GM23338 (cell line): Measurements from ENCODE around the gene SPINK6. TPM values are rescaled to one million over a fixed set of nuclear protein-coding genes. Genes with fewer than 3 reads are reported as not detected.

Experiments used
- polyA plus RNA-seq: library from polyadenylated mRNA; unstranded; fragments of >200 nt; fragmentation: Nextera tagmentation; extraction: Ambion mirVana; gene quantifications from 2 replicates; pipeline ENCODE4 v1.2.1, GENCODE V29; 2016
- small RNA-seq: library from RNA; depleted of rRNA; stranded (forward); fragments of <200 nt; gene quantifications from one replicate; pipeline ENCODE3, GENCODE V24; 2014; ENCODE audit warnings: low replicate concordance
- total RNA-seq: library from RNA; depleted of rRNA; stranded (reverse); fragments of >200 nt; shearing (Covaris generic); gene quantifications from 2 replicates; pipeline ENCODE4 v1.2.3, GENCODE V29; 2014; rRNA removed

The SPINK6 gene
- total and polyA plus RNA-seq, 2 experiments from 2014 or later, result 0.53 TPM; not detected in 1

Small RNAs within 50 kb of the gene (small RNA-seq; reads per million reads assigned to genes)
- gene HMGN1P16, result not detected

Other genes with a start within 250 kb of the SPINK6 start
- 1.5 and 4.5 TPM in 2 replicates for gene SPINK5, start 139.1 kb upstream of the SPINK6 start, total RNA-seq
- gene SPINK5, start 139.1 kb upstream of the SPINK6 start, polyA plus RNA-seq, result 6.9 and 8.8 TPM in 2 replicates
- gene SPINK14, start 34.5 kb upstream of the SPINK6 start, total RNA-seq, result not detected in 2 replicates
- not detected in 2 replicates for gene SPINK14, start 34.5 kb upstream of the SPINK6 start, polyA plus RNA-seq
- not detected in 2 replicates for gene MARCOL, start 35.5 kb downstream of the SPINK6 start, total RNA-seq
- gene MARCOL, start 35.5 kb downstream of the SPINK6 start, polyA plus RNA-seq, result not detected in 2 replicates
- gene SPINK13, start 65.8 kb downstream of the SPINK6 start, total RNA-seq, result not detected in 2 replicates
- 0.49 TPM in 1 of 2 replicates, not detected in the other for gene SPINK13, start 65.8 kb downstream of the SPINK6 start, polyA plus RNA-seq
- not detected in 2 replicates for gene SPINK7, start 109.4 kb downstream of the SPINK6 start, total RNA-seq
- not detected in 2 replicates for gene SPINK7, start 109.4 kb downstream of the SPINK6 start, polyA plus RNA-seq
- not detected in 2 replicates for gene SPINK9, start 132.5 kb downstream of the SPINK6 start, total RNA-seq
- not detected in 2 replicates for gene SPINK9, start 132.5 kb downstream of the SPINK6 start, polyA plus RNA-seq
- 45.6 and 63.9 TPM in 2 replicates for gene FBXO38, start 180.9 kb downstream of the SPINK6 start, total RNA-seq
- 12.0 and 13.3 TPM in 2 replicates for gene FBXO38, start 180.9 kb downstream of the SPINK6 start, polyA plus RNA-seq